Neural progenitor cell (in vitro differentiated cells): Measurements from ENCODE around the gene CARD19. TPM values are rescaled to one million over a fixed set of nuclear protein-coding genes. Genes with fewer than 3 reads are reported as not detected.
A peak's percentile ranks its signal among the peaks of the same experiment; 100 is the strongest.

Experiments
- DNase-seq: peaks from one replicate; pipeline ENCODE4 v3.0.0-alpha.2; 2016; ENCODE audit warnings: low spot score
- H2AFZ ChIP-seq: fragments of 200-600 bp; sonication (generic); replicated peaks from 2 replicates; pipeline ENCODE4 v1.6.1; 2016; ENCODE audit warnings: antibody characterized with exemption
- H3F3A ChIP-seq: fragments of 200-600 bp; sonication (generic); 2 replicates; pipeline ENCODE4 v1.6.1; 2016; ENCODE audit warnings: antibody characterized with exemption, low read depth
- H3K27ac ChIP-seq: fragments of 200-600 bp; sonication (generic); 2 replicates; pipeline ENCODE4 v1.5.1; 2016; ENCODE audit warnings: mild to moderate bottlenecking
- H3K27me3 ChIP-seq: fragments of 200-600 bp; sonication (generic); 2 replicates; pipeline ENCODE4 v1.6.1; 2016; ENCODE audit warnings: mild to moderate bottlenecking, moderate library complexity
- H3K36me3 ChIP-seq: fragments of 200-600 bp; sonication (generic); 2 replicates; pipeline ENCODE4 v1.5.1; 2016
- H3K4me1 ChIP-seq: fragments of 200-600 bp; sonication (generic); 2 replicates; pipeline ENCODE4 v1.6.1; 2016; ENCODE audit warnings: mixed run types
- H3K4me2 ChIP-seq: fragments of 200-600 bp; sonication (generic); 2 replicates; pipeline ENCODE4 v1.6.1; 2016
- H3K4me3 ChIP-seq: fragments of 200-600 bp; sonication (generic); 2 replicates; pipeline ENCODE4 v1.5.1; 2016
- H3K79me2 ChIP-seq: fragments of 200-600 bp; sonication (generic); 2 replicates; pipeline ENCODE4 v1.6.1; 2016; ENCODE audit warnings: low read depth
- H3K9ac ChIP-seq: fragments of 200-600 bp; sonication (generic); 2 replicates; pipeline ENCODE4 v1.6.1; 2016
- H3K9me3 ChIP-seq: fragments of 200-600 bp; sonication (generic); 2 replicates; pipeline ENCODE4 v1.5.1; 2016; ENCODE audit warnings: low read depth
- H4K20me1 ChIP-seq: fragments of 200-600 bp; sonication (generic); 2 replicates; pipeline ENCODE4 v1.6.1; 2016; ENCODE audit warnings: low read depth
- H3K27ac Mint-ChIP-seq: 3 replicates; pipeline ENCODE4 v1.8.0; 2021; ENCODE audit warnings: mixed read lengths
- H3K27me3 Mint-ChIP-seq: 2 replicates; pipeline ENCODE4 v1.8.0; 2022; ENCODE audit warnings: low read depth, mild to moderate bottlenecking, inconsistent platforms, moderate library complexity, mixed read lengths; ENCODE audit not compliant: insufficient read depth
- H3K36me3 Mint-ChIP-seq: 3 replicates; pipeline ENCODE4 v1.8.0; 2021; ENCODE audit warnings: mixed read lengths
- H3K4me1 Mint-ChIP-seq: 3 replicates; pipeline ENCODE4 v1.8.0; 2021; ENCODE audit warnings: mixed read lengths
- H3K4me3 Mint-ChIP-seq: 3 replicates; pipeline ENCODE4 v1.8.0; 2021; ENCODE audit warnings: mild to moderate bottlenecking, moderate library complexity, mixed read lengths
- H3K9me3 Mint-ChIP-seq: 3 replicates; pipeline ENCODE4 v1.8.0; 2020; ENCODE audit warnings: mixed read lengths
- CTCF ChIP-seq: fragments of 200-600 bp; sonication (generic); IDR thresholded peaks from 2 replicates; pipeline ENCODE4 v1.5.1; 2017; ENCODE audit warnings: antibody characterized with exemption, mild to moderate bottlenecking
- EZH2 ChIP-seq: fragments of 200-600 bp; sonication (generic); IDR thresholded peaks from 2 replicates; pipeline ENCODE4 v1.6.1; 2017; ENCODE audit warnings: antibody characterized with exemption, mild to moderate bottlenecking, moderate library complexity
- EZH2phosphoT487 ChIP-seq: fragments of 200-600 bp; sonication (generic); IDR thresholded peaks from 2 replicates; pipeline ENCODE4 v1.6.1; 2017; ENCODE audit warnings: antibody characterized with exemption
- total RNA-seq: library from RNA; depleted of rRNA; stranded (reverse); fragments of >200 nt; gene quantifications from 2 replicates; pipeline ENCODE4 v1.2.3, GENCODE V29; 2015; ENCODE audit warnings: low replicate concordance

Gene CARD19
- total RNA-seq, 1 donor from 2014 or later, result 12.3 TPM

GRCh38 chr9:93072383-93072795 lies 23.6 kb upstream of the CARD19 start:
- Histone ChIP-seq H3K4me1 (no peaks in the 10 kb centered on the region), H3K4me2 (no peak overlapping the region), H3K27me3 (no peaks in the 10 kb centered on the region), H4K20me1 (no peaks in the 10 kb centered on the region), H2AFZ (no peak overlapping the region), H3K4me3 (no peak overlapping the region), H3F3A (no peaks in the 10 kb centered on the region), H3K9ac (no peak overlapping the region), H3K27ac (no peak overlapping the region), H3K9me3 (no peaks in the 10 kb centered on the region), H3K36me3 (no peaks in the 10 kb centered on the region), H3K79me2 (no peaks in the 10 kb centered on the region)
- no peak for TF ChIP-seq EZH2phosphoT487
- no peak for TF ChIP-seq EZH2
- Mint-ChIP-seq H3K27ac (no peak overlapping the region), H3K4me3 (no peak overlapping the region), H3K36me3 (no peaks in the 10 kb centered on the region), H3K4me1 (no peaks in the 10 kb centered on the region), H3K27me3 (peaks cover 5% of the 10 kb centered on the region), H3K9me3 (no peaks in the 10 kb centered on the region)
- DNase-seq, result no peak

DNA sequence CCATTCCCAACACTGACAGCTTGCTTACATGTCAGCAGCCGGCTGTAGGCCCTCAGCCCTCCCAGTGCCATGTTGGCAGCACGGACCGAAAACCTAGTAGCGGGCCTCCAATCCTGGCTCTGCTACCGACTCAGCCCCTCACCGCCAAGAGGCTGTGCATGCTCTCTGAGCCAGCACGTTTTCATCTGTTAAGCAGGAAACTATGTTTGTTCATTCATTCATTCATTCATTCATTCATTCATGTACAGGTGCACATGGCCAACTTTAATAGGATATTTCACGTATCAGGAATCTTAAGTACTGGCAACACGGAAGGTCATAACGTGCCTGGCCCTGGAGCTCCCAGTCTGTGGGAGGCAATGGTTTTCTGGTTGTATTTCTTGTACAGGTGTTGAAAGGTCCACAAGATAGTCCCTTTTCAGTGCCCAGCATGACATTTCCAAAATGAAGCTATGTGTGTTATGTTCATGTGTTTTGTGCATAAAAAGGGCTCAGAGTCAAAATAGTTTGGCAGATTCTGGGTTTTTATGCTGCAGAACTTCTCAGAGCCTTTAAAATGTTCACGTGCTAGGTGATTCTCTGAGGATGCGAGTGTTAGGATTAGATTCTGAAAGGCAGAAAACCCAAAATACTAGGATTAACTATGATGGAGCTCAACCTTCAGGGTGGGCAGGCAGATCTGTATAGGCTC lies 19.8 kb upstream of the CARD19 start:
- Mint-ChIP-seq H3K9me3 (no peaks in the 10 kb centered on the region), H3K4me1 (peaks cover 7% of the 10 kb centered on the region), H3K4me3 (no peak overlapping the region), H3K27me3 (peaks cover 5% of the 10 kb centered on the region), H3K36me3 (no peaks in the 10 kb centered on the region), H3K27ac (no peak overlapping the region)
- Histone ChIP-seq H2AFZ (no peak overlapping the region), H3K27me3 (no peaks in the 10 kb centered on the region), H4K20me1 (no peaks in the 10 kb centered on the region), H3K4me3 (no peak overlapping the region), H3K79me2 (no peaks in the 10 kb centered on the region), H3K9me3 (no peaks in the 10 kb centered on the region), H3K4me1 (no peaks in the 10 kb centered on the region), H3F3A (no peaks in the 10 kb centered on the region), H3K27ac (no peak overlapping the region), H3K9ac (no peak overlapping the region), H3K4me2 (no peak overlapping the region), H3K36me3 (no peaks in the 10 kb centered on the region)
- TF ChIP-seq EZH2phosphoT487 (no peak), EZH2 (no peak), CTCF (no peak)
- no peak for DNase-seq

DNA sequence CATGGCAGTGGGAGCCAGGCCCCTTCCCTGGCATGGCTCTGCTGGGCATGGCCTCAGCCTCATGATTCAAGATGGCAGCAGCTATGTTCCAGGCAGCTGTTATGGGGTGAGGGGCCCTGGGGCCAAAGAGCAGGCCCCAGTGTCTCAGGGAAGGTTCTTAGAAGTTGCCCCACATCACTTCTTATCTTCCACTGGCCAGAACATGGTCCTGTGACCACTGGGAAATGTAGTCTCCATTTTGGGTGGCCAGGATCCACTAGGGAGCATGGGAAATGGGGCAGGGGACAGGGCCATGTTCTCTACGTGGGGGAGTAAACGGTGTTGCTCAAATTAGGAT lies 19.3 kb upstream of the CARD19 start:
- Histone ChIP-seq H3K4me3 (no peak overlapping the region), H3K79me2 (no peaks in the 10 kb centered on the region), H3K9me3 (no peaks in the 10 kb centered on the region), H2AFZ (no peak overlapping the region), H3F3A (no peaks in the 10 kb centered on the region), H3K36me3 (no peaks in the 10 kb centered on the region), H3K9ac (no peak overlapping the region), H3K4me1 (no peaks in the 10 kb centered on the region), H3K27me3 (no peaks in the 10 kb centered on the region), H4K20me1 (no peaks in the 10 kb centered on the region), H3K4me2 (no peak overlapping the region), H3K27ac (no peak overlapping the region)
- H3K27me3 Mint-ChIP-seq, result peaks cover 2% of the 10 kb centered on the region
- H3K36me3 Mint-ChIP-seq, result no peaks in the 10 kb centered on the region
- no peaks in the 10 kb centered on the region for H3K9me3 Mint-ChIP-seq
- H3K27ac Mint-ChIP-seq, result no peak overlapping the region
- H3K4me1 Mint-ChIP-seq, result peaks cover 10% of the 10 kb centered on the region
- TF ChIP-seq EZH2phosphoT487 (no peak), EZH2 (no peak), CTCF (no peak)
- no peak for DNase-seq
- no peak overlapping the region for H3K4me3 Mint-ChIP-seq

GRCh38 chr9:93077367-93077766 lies 18.6 kb upstream of the CARD19 start:
- Histone ChIP-seq H3K4me2 (no peak overlapping the region), H3K9ac (no peak overlapping the region), H3K27ac (no peak overlapping the region), H3K27me3 (no peaks in the 10 kb centered on the region), H3K4me3 (no peak overlapping the region), H3K36me3 (no peaks in the 10 kb centered on the region), H2AFZ (no peak overlapping the region), H3K9me3 (no peaks in the 10 kb centered on the region), H3K79me2 (no peaks in the 10 kb centered on the region), H3K4me1 (no peaks in the 10 kb centered on the region), H3F3A (no peaks in the 10 kb centered on the region), H4K20me1 (no peaks in the 10 kb centered on the region)
- no peak for DNase-seq
- Mint-ChIP-seq H3K4me1 (peaks cover 12% of the 10 kb centered on the region), H3K27ac (peak overlapping the region; percentile 4), H3K36me3 (no peaks in the 10 kb centered on the region), H3K27me3 (peaks cover 2% of the 10 kb centered on the region), H3K4me3 (no peak overlapping the region), H3K9me3 (no peaks in the 10 kb centered on the region)
- TF ChIP-seq EZH2 (no peak), CTCF (no peak), EZH2phosphoT487 (no peak)
